RKO (cell line): ENCODE measurements around the gene OPRL1.

ENCODE experiments used
- DNase-seq: peaks from one replicate; pipeline ENCODE4 v3.0.0-alpha.2; 2016; ENCODE audit warnings: low spot score

OPRL1 gene

GRCh38 chr20:64072498-64073063, 7.3 kb upstream of the OPRL1 start:
- DNase-seq, result no peak

- DNase-seq, result no peak
Measured at GRCh38 chr20:64073476-64074183, 6.3 kb upstream of the OPRL1 start.

- DNase-seq, result no peak
Measured at GRCh38 chr20:64074184-64074789, 5.6 kb upstream of the OPRL1 start.

- no peak for DNase-seq
Measured at GRCh38 chr20:64074963-64075362, 4.9 kb upstream of the OPRL1 start.

GRCh38 chr20:64075556-64075955, 4.3 kb upstream of the OPRL1 start:
- no peak for DNase-seq

GRCh38 chr20:64076061-64076997, 3.6 kb upstream of the OPRL1 start:
- DNase-seq, result no peak

- no peak for DNase-seq
Measured at GRCh38 chr20:64077094-64077493, 2.8 kb upstream of the OPRL1 start.

GRCh38 chr20:64077541-64077875, 2.4 kb upstream of the OPRL1 start:
- no peak for DNase-seq

GRCh38 chr20:64077876-64078551, 1.9 kb upstream of the OPRL1 start:
- DNase-seq, result no peak

GRCh38 chr20:64078934-64079272, 979 bp upstream of the OPRL1 start:
- DNase-seq, result no peak

- DNase-seq, result peak; percentile 91
Measured at GRCh38 chr20:64079273-64080012, 439 bp upstream of the OPRL1 start, which contains the start of gene RGS19. TSS of gene RGS19 (minus strand) at chr20:64079518. CDS start at chr20:64076886, 2,632 bp downstream.

- DNase-seq, result no peak
Measured at GRCh38 chr20:64080813-64081623, 1.1 kb downstream of the OPRL1 start.

- DNase-seq, result no peak
Measured at GRCh38 chr20:64081624-64081964, 1.7 kb downstream of the OPRL1 start.

- DNase-seq, result no peak
Measured at GRCh38 chr20:64082126-64082731, 2.3 kb downstream of the OPRL1 start.

GRCh38 chr20:64082820-64083377, 3.0 kb downstream of the OPRL1 start:
- DNase-seq, result no peak

- DNase-seq, result no peak
Measured at GRCh38 chr20:64083378-64083803, 3.5 kb downstream of the OPRL1 start.

- no peak for DNase-seq
Measured at GRCh38 chr20:64083804-64084684, 4.2 kb downstream of the OPRL1 start, which contains the start of gene LKAAEAR1. TSS of gene LKAAEAR1 (minus strand) at chr20:64084398. CDS start at chr20:64084219, 179 bp downstream.

GRCh38 chr20:64084685-64085152, 4.8 kb downstream of the OPRL1 start:
- no peak for DNase-seq
